CD4-positive, alpha-beta T cell treated with Interleukin-17A for 1 hour (primary cell): ENCODE results near the gene KRTAP4-9.
"Not testable (repeated sequence)": the region's sequence is repeated elsewhere in the genome, so short reads cannot be mapped to it uniquely, and the experiment has no call there.

ENCODE experiments used
- DNase-seq: peaks from one replicate; pipeline ENCODE4 v3.0.0-alpha.2; 2020

KRTAP4-9 gene

GRCh38 chr17:41105347-41105746 is at the start of gene KRTAP4-9:
Gene KRTAP4-9, plus strand, starts transcription at chr17:41105389. Its CDS starts 0 bp downstream, at chr17:41105389.
- DNase-seq, result not testable (repeated sequence)

- DNase-seq, result no peak
These were observed 47.6 kb upstream of the KRTAP4-9 start for GRCh38 chr17:41057547-41057946.

GRCh38 chr17:41058741-41059140 is 46.4 kb upstream of the KRTAP4-9 start:
- DNase-seq, result no peak

- not testable (repeated sequence) for DNase-seq
These were observed 45.7 kb upstream of the KRTAP4-9 start for GRCh38 chr17:41059276-41060051.

GRCh38 chr17:41060052-41060604 is 45.1 kb upstream of the KRTAP4-9 start, which contains the start of gene KRTAP2-3:
Gene KRTAP2-3, minus strand, starts transcription at chr17:41060114. Its CDS starts 64 bp downstream, at chr17:41060050.
- no peak for DNase-seq

- DNase-seq, result no peak
These were observed 43.2 kb upstream of the KRTAP4-9 start for GRCh38 chr17:41061964-41062363.

- DNase-seq, result no peak
These were observed 41.7 kb upstream of the KRTAP4-9 start for GRCh38 chr17:41063449-41063848.

- no peak for DNase-seq
These were observed 40.9 kb upstream of the KRTAP4-9 start for GRCh38 chr17:41064301-41064700.

GRCh38 chr17:41065016-41065689 is 40.0 kb upstream of the KRTAP4-9 start:
- not testable (repeated sequence) for DNase-seq

GRCh38 chr17:41065829-41066624 is 39.2 kb upstream of the KRTAP4-9 start, which contains the start of gene KRTAP2-4:
Gene KRTAP2-4, minus strand, starts transcription at chr17:41065879. Its CDS starts 34 bp downstream, at chr17:41065845.
- no peak for DNase-seq

- no peak for DNase-seq
These were observed 37.9 kb upstream of the KRTAP4-9 start for GRCh38 chr17:41067281-41067680.

- DNase-seq, result no peak
These were observed 36.2 kb upstream of the KRTAP4-9 start for GRCh38 chr17:41069031-41069430.

GRCh38 chr17:41071606-41072360 is 33.4 kb upstream of the KRTAP4-9 start:
- no peak for DNase-seq

GRCh38 chr17:41073676-41074075 is 31.5 kb upstream of the KRTAP4-9 start:
- no peak for DNase-seq

GRCh38 chr17:41076788-41077187 is 28.4 kb upstream of the KRTAP4-9 start:
- DNase-seq, result no peak

- DNase-seq, result no peak
These were observed 22.6 kb upstream of the KRTAP4-9 start for GRCh38 chr17:41082626-41083025.

- not testable (repeated sequence) for DNase-seq
These were observed 21.8 kb upstream of the KRTAP4-9 start for GRCh38 chr17:41083427-41083826.

- not testable (repeated sequence) for DNase-seq
These were observed 20.9 kb upstream of the KRTAP4-9 start, which contains the start of gene KRTAP4-7 for GRCh38 chr17:41084100-41084856. Gene KRTAP4-7, plus strand, starts transcription at chr17:41084150. Its CDS starts 57 bp downstream, at chr17:41084207.

- DNase-seq, result not testable (repeated sequence)
These were observed 16.3 kb upstream of the KRTAP4-9 start for GRCh38 chr17:41088760-41089352.

GRCh38 chr17:41096055-41096454 is 9.1 kb upstream of the KRTAP4-9 start:
- DNase-seq, result no peak

- no peak for DNase-seq
These were observed 7.1 kb upstream of the KRTAP4-9 start, which contains the start of gene KRTAP4-8 for GRCh38 chr17:41098042-41098441. Gene KRTAP4-8, minus strand, starts transcription at chr17:41098142. Its CDS starts 58 bp downstream, at chr17:41098084.
